ENCODE results near the gene RARS2. TPM values are rescaled to one million over a fixed set of nuclear protein-coding genes. Genes with fewer than 3 reads are reported as not detected.
A peak's percentile ranks its signal among the peaks of the same experiment; 100 is the strongest.

The RARS2 gene, protein sequence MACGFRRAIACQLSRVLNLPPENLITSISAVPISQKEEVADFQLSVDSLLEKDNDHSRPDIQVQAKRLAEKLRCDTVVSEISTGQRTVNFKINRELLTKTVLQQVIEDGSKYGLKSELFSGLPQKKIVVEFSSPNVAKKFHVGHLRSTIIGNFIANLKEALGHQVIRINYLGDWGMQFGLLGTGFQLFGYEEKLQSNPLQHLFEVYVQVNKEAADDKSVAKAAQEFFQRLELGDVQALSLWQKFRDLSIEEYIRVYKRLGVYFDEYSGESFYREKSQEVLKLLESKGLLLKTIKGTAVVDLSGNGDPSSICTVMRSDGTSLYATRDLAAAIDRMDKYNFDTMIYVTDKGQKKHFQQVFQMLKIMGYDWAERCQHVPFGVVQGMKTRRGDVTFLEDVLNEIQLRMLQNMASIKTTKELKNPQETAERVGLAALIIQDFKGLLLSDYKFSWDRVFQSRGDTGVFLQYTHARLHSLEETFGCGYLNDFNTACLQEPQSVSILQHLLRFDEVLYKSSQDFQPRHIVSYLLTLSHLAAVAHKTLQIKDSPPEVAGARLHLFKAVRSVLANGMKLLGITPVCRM
- total RNA-seq (10 to 100 TPM; 27.5 to 31.4 (median 28.4) TPM), total RNA-seq (44.2 to 91.1 (median 63.3) reads per million in 29 experiments)
- 34.9 TPM for total RNA-seq (2013)

DNA sequence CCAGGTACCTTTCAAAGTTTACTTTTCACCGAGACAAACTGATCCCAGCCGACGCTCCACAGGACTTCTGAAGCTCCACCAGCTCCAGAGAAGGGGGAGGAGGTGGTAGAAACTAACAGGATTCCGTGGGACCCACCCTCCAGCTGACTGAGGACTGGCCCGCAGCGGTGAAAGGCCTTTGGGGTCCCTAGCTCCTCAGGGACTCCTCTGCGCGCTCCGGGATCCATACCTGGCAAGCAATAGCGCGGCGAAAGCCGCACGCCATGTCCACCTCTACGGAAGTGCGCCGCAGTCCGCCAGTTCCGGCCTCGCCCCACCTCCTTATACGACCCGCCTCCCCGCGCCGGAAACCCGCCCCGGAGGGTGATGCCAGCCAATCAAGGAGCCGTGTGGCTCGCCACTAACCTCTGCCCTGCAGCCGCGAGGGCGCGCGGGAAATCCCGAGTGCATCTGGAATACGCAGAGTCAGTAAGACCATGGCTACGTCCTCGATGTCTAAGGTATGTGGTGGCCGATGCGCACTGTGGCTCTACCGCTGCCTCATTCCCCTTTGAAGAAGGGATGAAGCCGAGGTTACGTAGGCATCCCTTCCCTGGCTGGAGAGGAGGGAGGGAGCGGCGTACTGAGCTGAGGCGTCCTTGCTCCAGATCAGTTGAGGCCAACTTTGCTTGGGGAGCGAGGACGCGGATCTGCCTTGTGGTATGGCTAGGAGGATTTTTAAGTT, at the start of gene RARS2, which contains the start of gene ORC3:
TSS of gene RARS2 (minus strand) at position 295 of the 724 bp plus-strand sequence. CDS start at position 265, 30 bp downstream.
TSS of gene ORC3 (plus strand) at position 443 of the 724 bp plus-strand sequence. CDS start at position 477, 34 bp downstream.
- peak; percentile 99 to 100 (median 100) for ATAC-seq (replicated peaks in 1 of 4)
- POLR2A ChIA-PET: interaction anchor here (0.5 to 0.9 kb wide), 9 partner anchors 62 to 1290 kb away, joined by 3 to 5 read pairs (median 4); partner anchors contain the start of genes AKIRIN2 (in 1 of the 2) and ZNF292 (in 1 of the 2)

DNA sequence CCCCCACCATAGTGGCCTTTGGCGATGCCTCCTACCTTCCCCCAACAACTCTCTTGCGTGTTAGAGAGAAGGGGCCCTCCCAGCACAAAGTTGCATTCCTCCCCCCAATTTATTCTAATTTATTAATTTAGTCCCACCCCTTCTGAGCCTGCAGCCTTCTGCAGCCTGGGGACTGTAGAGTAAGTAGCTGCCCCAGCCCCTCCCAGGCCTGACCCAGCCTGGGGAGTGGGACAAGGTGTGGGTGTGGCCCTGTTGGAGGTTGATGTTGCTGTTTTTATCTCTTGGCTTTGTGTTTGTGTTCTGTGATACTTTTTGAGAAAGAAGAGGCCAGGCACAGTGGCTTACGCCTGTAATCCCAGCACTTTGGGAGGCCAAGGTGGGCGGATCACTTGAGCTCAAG, 49.6 kb upstream of the RARS2 start:
- POLR2A ChIA-PET: no interaction called here
- H3K4me1 ChIP-seq (ENCODE audit: control insufficient read depth in 1 of 2, extremely low read depth in 1 of 2, insufficient read depth in 2 of 2, low read length in 2 of 2): no peaks in the 10 kb centered on the region
- H3K4me1 Mint-ChIP-seq: peaks cover 0 to 2% (median 0%) of the 10 kb centered on the region in 3 donors

More for the DNA sequence above, at the start of gene RARS2, which contains the start of gene ORC3:
- no peaks in the 10 kb centered on the region for H3K27me3 ChIP-seq (replicated peaks in 1 of 2; ENCODE audit: control insufficient read depth in 2 of 2, extremely low read depth in 1 of 2, insufficient read depth in 2 of 2, low read length in 1 of 2)
- H3K36me3 ChIP-seq (ENCODE audit: control insufficient read depth in 2 of 2, extremely low read depth in 1 of 2, insufficient read depth in 1 of 2, low read length in 1 of 2): peaks cover 0 to 4% of the 10 kb centered on the region in 2 donors
- Mint-ChIP-seq H3K27me3 (no peaks in the 10 kb centered on the region), H3K27ac (peak within 1 kb of the TSS; percentile 89 to 91), H3K4me3 (peak within 1 kb of the TSS; percentile 92 to 100 (median 93)), H3K36me3 (peaks cover 9% of the 10 kb centered on the region), H3K9me3 (no peaks in the 10 kb centered on the region), H3K4me1 (peaks cover 69 to 78% (median 76%) of the 10 kb centered on the region in 3 donors)
- H3K27ac ChIP-seq (ENCODE audit: low read length): peak within 1 kb of the TSS; percentile 77
- H3K4me3 ChIP-seq (ENCODE audit: control insufficient read depth in 1 of 2, extremely low read depth in 1 of 2, low read length in 1 of 2): peak within 1 kb of the TSS; percentile 85 to 99
- H3K4me1 ChIP-seq (ENCODE audit: control insufficient read depth in 1 of 2, extremely low read depth in 1 of 2, insufficient read depth in 2 of 2, low read length in 2 of 2): peaks cover 21 to 29% of the 10 kb centered on the region in 2 experiments
- CTCF ChIA-PET: interaction anchor here in 1 of 2 donors (0.6 kb wide), 1 partner anchor 340 kb away, joined by 3 read pairs; no protein-coding TSS in a partner anchor
- no peaks in the 10 kb centered on the region for H3K9me3 ChIP-seq
- DNase-seq: peak; percentile 86 to 94 (median 92)
- 0% methylated on average over 31 of the region's 49 CpGs for WGBS (ENCODE audit: insufficient coverage)

DNA sequence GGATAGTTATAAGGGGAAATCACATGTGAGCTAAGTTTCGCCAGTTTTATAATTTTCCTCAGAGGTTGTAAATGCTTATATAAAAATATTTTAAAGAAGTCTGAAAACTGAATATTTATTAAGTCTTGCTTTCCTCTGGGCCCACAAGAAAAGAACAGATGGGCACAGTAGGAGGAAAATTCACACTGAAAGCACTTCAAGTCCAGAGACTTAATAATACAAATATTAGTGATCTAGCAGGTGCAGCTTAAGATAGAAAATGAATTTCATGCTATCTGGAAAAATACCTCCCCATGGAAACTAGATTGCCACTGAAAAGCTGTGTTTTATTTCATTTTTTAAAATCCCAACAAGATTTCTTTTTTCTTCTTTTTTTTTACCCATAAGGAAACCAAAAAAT, 47.3 kb upstream of the RARS2 start:
- H3K36me3 Mint-ChIP-seq: peaks cover 59% of the 10 kb centered on the region
- no peak for ATAC-seq (replicated peaks in 1 of 4)

More for the DNA sequence above, 49.6 kb upstream of the RARS2 start:
- no CpG with 5 or more reads among the region's 4 CpGs for WGBS (ENCODE audit: insufficient coverage)
- Mint-ChIP-seq H3K36me3 (peaks cover 43% of the 10 kb centered on the region), H3K27ac (no peak overlapping the region), H3K4me3 (no peak overlapping the region), H3K9me3 (no peaks in the 10 kb centered on the region), H3K27me3 (no peaks in the 10 kb centered on the region)
- ATAC-seq (replicated peaks in 1 of 4): no peak
- Histone ChIP-seq H3K4me3 (ENCODE audit: control insufficient read depth in 1 of 2, extremely low read depth in 1 of 2, low read length in 1 of 2) (no peak overlapping the region), H3K36me3 (ENCODE audit: control insufficient read depth in 2 of 2, extremely low read depth in 1 of 2, insufficient read depth in 1 of 2, low read length in 1 of 2) (peaks cover 0 to 15% of the 10 kb centered on the region in 2 donors), H3K27ac (ENCODE audit: low read length) (no peak overlapping the region), H3K9me3 (no peaks in the 10 kb centered on the region), H3K27me3 (replicated peaks in 1 of 2; ENCODE audit: control insufficient read depth in 2 of 2, extremely low read depth in 1 of 2, insufficient read depth in 2 of 2, low read length in 1 of 2) (no peaks in the 10 kb centered on the region)
- CTCF ChIA-PET: no interaction called here
- no peak for DNase-seq

DNA sequence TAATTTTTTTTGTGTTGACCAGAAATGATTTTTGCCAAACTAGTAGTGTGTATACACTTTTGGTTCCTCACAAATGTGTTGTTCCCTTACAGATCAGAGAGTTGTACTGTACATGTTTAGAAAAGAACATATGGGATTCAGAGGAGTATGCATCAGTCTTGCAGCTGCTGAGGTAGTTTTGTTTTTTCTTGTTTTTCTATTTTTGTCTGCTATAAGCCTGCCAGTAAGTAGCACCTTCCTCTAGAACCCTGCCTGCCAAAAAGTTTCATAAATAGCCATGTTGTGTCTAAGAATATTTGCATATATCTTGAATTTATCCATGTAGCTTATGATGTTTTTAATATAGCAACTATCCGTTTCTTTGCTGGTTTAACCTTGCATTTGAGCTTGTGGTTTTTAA, 46.5 kb upstream of the RARS2 start:
- Mint-ChIP-seq H3K27ac (no peak overlapping the region), H3K27me3 (no peaks in the 10 kb centered on the region), H3K36me3 (peaks cover 58% of the 10 kb centered on the region), H3K4me1 (no peaks in the 10 kb centered on the region), H3K4me3 (no peak overlapping the region), H3K9me3 (no peaks in the 10 kb centered on the region)
- DNase-seq: no peak
- WGBS (ENCODE audit: insufficient coverage): no CpG with 5 or more reads among the region's 1 CpG
- ChIA-PET CTCF (interaction anchor here (0.7 to 1.2 kb wide), 2 partner anchors 27 to 1234 kb away, joined by 3 read pairs; no protein-coding TSS in a partner anchor), POLR2A (interaction anchor here in 1 of 2 donors (0.9 kb wide), 1 partner anchor 11 kb away, joined by 4 read pairs; no protein-coding TSS in a partner anchor)
- H3K4me1 ChIP-seq (ENCODE audit: control insufficient read depth in 1 of 2, extremely low read depth in 1 of 2, insufficient read depth in 2 of 2, low read length in 2 of 2): no peaks in the 10 kb centered on the region
- no peaks in the 10 kb centered on the region for H3K9me3 ChIP-seq
- peaks cover 0 to 15% of the 10 kb centered on the region in 2 donors for H3K36me3 ChIP-seq (ENCODE audit: control insufficient read depth in 2 of 2, extremely low read depth in 1 of 2, insufficient read depth in 1 of 2, low read length in 1 of 2)
- no peak overlapping the region for H3K27ac ChIP-seq (ENCODE audit: low read length)
- H3K4me3 ChIP-seq (ENCODE audit: control insufficient read depth in 1 of 2, extremely low read depth in 1 of 2, low read length in 1 of 2): no peak overlapping the region
- ATAC-seq (replicated peaks in 1 of 4): no peak
- no peaks in the 10 kb centered on the region for H3K27me3 ChIP-seq (replicated peaks in 1 of 2; ENCODE audit: control insufficient read depth in 2 of 2, extremely low read depth in 1 of 2, insufficient read depth in 2 of 2, low read length in 1 of 2)

More for the DNA sequence above, 47.3 kb upstream of the RARS2 start:
- H3K27me3 ChIP-seq (replicated peaks in 1 of 2; ENCODE audit: control insufficient read depth in 2 of 2, extremely low read depth in 1 of 2, insufficient read depth in 2 of 2, low read length in 1 of 2): no peaks in the 10 kb centered on the region
- H3K4me3 Mint-ChIP-seq: no peak overlapping the region
- H3K4me3 ChIP-seq (ENCODE audit: control insufficient read depth in 1 of 2, extremely low read depth in 1 of 2, low read length in 1 of 2): no peak overlapping the region
- ChIA-PET POLR2A (interaction anchor here in 1 of 2 donors (0.9 kb wide), 1 partner anchor 11 kb away, joined by 4 read pairs; no protein-coding TSS in a partner anchor), CTCF (no interaction called here)
- no peaks in the 10 kb centered on the region for H3K9me3 Mint-ChIP-seq
- no peaks in the 10 kb centered on the region for H3K9me3 ChIP-seq
- peaks cover 0 to 15% of the 10 kb centered on the region in 2 donors for H3K36me3 ChIP-seq (ENCODE audit: control insufficient read depth in 2 of 2, extremely low read depth in 1 of 2, insufficient read depth in 1 of 2, low read length in 1 of 2)
- no peaks in the 10 kb centered on the region for H3K27me3 Mint-ChIP-seq
- H3K27ac Mint-ChIP-seq: no peak overlapping the region
- H3K4me1 Mint-ChIP-seq: no peaks in the 10 kb centered on the region
- no peak for DNase-seq
- H3K27ac ChIP-seq (ENCODE audit: low read length): no peak overlapping the region
- WGBS (ENCODE audit: insufficient coverage): no CpG with 5 or more reads among the region's 1 CpG
- H3K4me1 ChIP-seq (ENCODE audit: control insufficient read depth in 1 of 2, extremely low read depth in 1 of 2, insufficient read depth in 2 of 2, low read length in 2 of 2): no peaks in the 10 kb centered on the region

DNA sequence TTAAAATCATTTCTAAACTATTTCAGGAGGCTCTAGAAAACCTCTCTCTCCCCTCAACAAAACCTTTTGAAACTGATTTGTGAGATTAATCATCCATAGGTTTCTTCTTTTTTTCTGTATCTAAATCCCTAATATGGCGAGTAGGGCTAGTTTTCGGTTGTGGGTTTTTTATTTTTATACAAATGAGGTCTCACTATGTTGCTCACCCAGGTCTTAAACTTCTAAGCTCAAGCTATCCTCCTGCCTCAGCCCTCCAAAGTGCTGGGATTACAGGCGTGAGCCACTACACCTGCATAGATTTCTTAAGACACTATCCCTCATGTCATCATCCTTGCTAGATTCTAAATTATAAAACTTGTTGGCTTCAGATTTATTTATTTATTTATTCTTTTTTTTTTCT, 44.1 kb upstream of the RARS2 start:
- POLR2A ChIA-PET: no interaction called here

DNA sequence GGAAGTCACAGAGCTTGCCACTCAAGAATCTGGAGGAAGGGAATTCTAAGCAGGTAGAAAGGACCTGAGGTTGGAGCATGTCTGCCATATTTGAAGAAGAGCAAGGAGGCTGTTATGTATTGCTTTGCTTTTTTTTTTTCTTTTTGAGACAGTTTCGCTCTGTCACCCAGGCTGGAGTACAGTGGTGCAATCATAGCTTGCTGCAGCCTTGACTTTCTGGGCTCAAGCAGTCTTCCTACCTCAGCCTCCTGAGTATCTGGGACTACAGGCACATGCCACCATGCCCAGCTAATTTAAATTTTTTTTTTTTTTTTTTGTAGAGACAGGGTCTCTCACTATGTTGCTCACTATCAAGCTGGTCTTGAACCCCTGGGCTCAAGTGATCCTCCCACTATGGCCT, 41.0 kb upstream of the RARS2 start:
- no peak overlapping the region for H3K27ac ChIP-seq (ENCODE audit: low read length)
- no peaks in the 10 kb centered on the region for H3K27me3 Mint-ChIP-seq
- POLR2A ChIA-PET: interaction anchor here in 1 of 2 donors (0.6 kb wide), 1 partner anchor 14 kb away, joined by 3 read pairs; no protein-coding TSS in a partner anchor
- CTCF ChIA-PET: no interaction called here
- H3K4me1 ChIP-seq (ENCODE audit: control insufficient read depth in 1 of 2, extremely low read depth in 1 of 2, insufficient read depth in 2 of 2, low read length in 2 of 2): no peaks in the 10 kb centered on the region
- H3K27me3 ChIP-seq (replicated peaks in 1 of 2; ENCODE audit: control insufficient read depth in 2 of 2, extremely low read depth in 1 of 2, insufficient read depth in 2 of 2, low read length in 1 of 2): no peaks in the 10 kb centered on the region
- peaks cover 52% of the 10 kb centered on the region for H3K36me3 Mint-ChIP-seq
- H3K4me1 Mint-ChIP-seq: no peaks in the 10 kb centered on the region
- H3K36me3 ChIP-seq (ENCODE audit: control insufficient read depth in 2 of 2, extremely low read depth in 1 of 2, insufficient read depth in 1 of 2, low read length in 1 of 2): peaks cover 0 to 16% of the 10 kb centered on the region in 2 donors
- DNase-seq (no peak), ATAC-seq (replicated peaks in 1 of 4) (no peak)
- H3K9me3 ChIP-seq: no peaks in the 10 kb centered on the region
- no peak overlapping the region for H3K27ac Mint-ChIP-seq
- no CpG with 5 or more reads among the region's 1 CpG for WGBS (ENCODE audit: insufficient coverage)
- H3K4me3 Mint-ChIP-seq: no peak overlapping the region
- H3K4me3 ChIP-seq (ENCODE audit: control insufficient read depth in 1 of 2, extremely low read depth in 1 of 2, low read length in 1 of 2): no peak overlapping the region
- no peaks in the 10 kb centered on the region for H3K9me3 Mint-ChIP-seq

More for the DNA sequence above, 44.1 kb upstream of the RARS2 start:
- Mint-ChIP-seq H3K36me3 (peaks cover 59% of the 10 kb centered on the region), H3K27ac (no peak overlapping the region), H3K9me3 (no peaks in the 10 kb centered on the region), H3K27me3 (no peaks in the 10 kb centered on the region), H3K4me3 (no peak overlapping the region), H3K4me1 (no peaks in the 10 kb centered on the region)
- DNase-seq: no peak
- WGBS (ENCODE audit: insufficient coverage): no CpG with 5 or more reads among the region's 3 CpGs
- no peaks in the 10 kb centered on the region for H3K27me3 ChIP-seq (replicated peaks in 1 of 2; ENCODE audit: control insufficient read depth in 2 of 2, extremely low read depth in 1 of 2, insufficient read depth in 2 of 2, low read length in 1 of 2)
- H3K27ac ChIP-seq (ENCODE audit: low read length): no peak overlapping the region
- no peaks in the 10 kb centered on the region for H3K9me3 ChIP-seq
- peaks cover 0 to 22% of the 10 kb centered on the region in 2 donors for H3K36me3 ChIP-seq (ENCODE audit: control insufficient read depth in 2 of 2, extremely low read depth in 1 of 2, insufficient read depth in 1 of 2, low read length in 1 of 2)
- ATAC-seq (replicated peaks in 1 of 4): no peak
- no peak overlapping the region for H3K4me3 ChIP-seq (ENCODE audit: control insufficient read depth in 1 of 2, extremely low read depth in 1 of 2, low read length in 1 of 2)
- no peaks in the 10 kb centered on the region for H3K4me1 ChIP-seq (ENCODE audit: control insufficient read depth in 1 of 2, extremely low read depth in 1 of 2, insufficient read depth in 2 of 2, low read length in 2 of 2)
- CTCF ChIA-PET: no interaction called here
